ENCODE measurements around the gene NLGN1.

Gene NLGN1

DNA sequence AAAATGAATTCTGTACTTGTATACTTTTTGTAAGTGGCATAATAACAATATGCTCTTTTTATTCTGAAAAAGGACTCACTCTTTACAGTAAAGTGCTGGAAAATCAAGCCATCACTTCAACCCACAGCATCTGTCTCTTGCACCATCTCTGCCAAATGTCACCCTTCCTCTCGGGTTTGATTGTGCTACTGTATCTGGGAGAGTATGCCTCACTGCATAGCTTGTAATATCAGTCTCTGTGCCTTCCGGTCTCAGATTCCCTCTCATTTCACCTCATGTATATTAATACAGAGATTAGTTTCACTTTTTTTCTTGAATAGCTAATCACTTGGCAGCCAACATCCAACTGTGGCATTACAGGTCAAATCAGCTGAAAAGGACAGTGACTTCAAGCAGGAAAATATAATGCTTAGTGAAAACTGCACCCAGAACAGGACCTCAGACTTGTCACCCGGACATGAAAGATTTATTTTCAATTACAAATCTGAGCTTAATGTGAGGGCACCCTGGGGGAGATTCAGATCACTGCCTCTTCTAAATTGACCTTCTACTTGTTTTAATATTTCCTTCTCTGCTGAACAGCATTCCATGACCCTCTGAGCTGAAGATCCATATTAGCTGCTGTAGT is 855.8 kb downstream of the NLGN1 start:
- H3K36me3 ChIP-seq (ENCODE audit: insufficient read depth, low read length): no peaks in the 10 kb centered on the region
- H3K9me3 ChIP-seq (ENCODE audit: control insufficient read depth, insufficient read depth, low read length): no peaks in the 10 kb centered on the region; the same call in 1 of the 2 replicates
- no peaks in the 10 kb centered on the region for H3K4me1 ChIP-seq (ENCODE audit: insufficient read depth, low read length)
- no peak overlapping the region for H3K9ac ChIP-seq (ENCODE audit: low read depth, low read length)

- Histone ChIP-seq H3K4me1 (ENCODE audit: insufficient read depth, low read length) (no peaks in the 10 kb centered on the region), H3K9me3 (ENCODE audit: control insufficient read depth, insufficient read depth, low read length) (no peaks in the 10 kb centered on the region; the same call in 1 of the 2 replicates), H3K9ac (ENCODE audit: low read depth, low read length) (no peak overlapping the region), H3K36me3 (ENCODE audit: insufficient read depth, low read length) (no peaks in the 10 kb centered on the region)
Measured at GRCh38 chr3:174253940-174254339, 856.4 kb downstream of the NLGN1 start.

DNA sequence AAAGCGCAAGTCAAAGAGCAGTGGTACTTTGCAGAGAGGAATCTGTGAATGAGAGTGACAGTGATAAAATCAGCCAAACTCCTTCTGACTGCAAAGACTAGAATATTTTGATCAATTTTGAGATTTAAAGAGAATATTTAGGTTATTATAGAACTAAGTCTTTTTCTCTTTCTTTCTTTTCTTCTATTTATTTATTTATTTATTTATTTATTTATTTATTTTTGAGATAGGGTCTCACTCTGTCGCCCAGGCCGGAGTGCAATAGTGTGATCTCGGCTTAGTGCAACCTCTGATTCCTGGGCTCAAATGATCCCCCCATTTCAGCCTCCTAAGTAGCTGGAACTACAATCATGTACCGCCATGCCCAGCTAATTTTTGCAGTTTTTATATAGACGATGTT is 857.9 kb downstream of the NLGN1 start:
- H3K36me3 ChIP-seq (ENCODE audit: insufficient read depth, low read length): no peaks in the 10 kb centered on the region
- H3K4me1 ChIP-seq (ENCODE audit: insufficient read depth, low read length): no peaks in the 10 kb centered on the region
- H3K9me3 ChIP-seq (ENCODE audit: control insufficient read depth, insufficient read depth, low read length): no peaks in the 10 kb centered on the region; the same call in 1 of the 2 replicates
- H3K9ac ChIP-seq (ENCODE audit: low read depth, low read length): no peak overlapping the region

DNA sequence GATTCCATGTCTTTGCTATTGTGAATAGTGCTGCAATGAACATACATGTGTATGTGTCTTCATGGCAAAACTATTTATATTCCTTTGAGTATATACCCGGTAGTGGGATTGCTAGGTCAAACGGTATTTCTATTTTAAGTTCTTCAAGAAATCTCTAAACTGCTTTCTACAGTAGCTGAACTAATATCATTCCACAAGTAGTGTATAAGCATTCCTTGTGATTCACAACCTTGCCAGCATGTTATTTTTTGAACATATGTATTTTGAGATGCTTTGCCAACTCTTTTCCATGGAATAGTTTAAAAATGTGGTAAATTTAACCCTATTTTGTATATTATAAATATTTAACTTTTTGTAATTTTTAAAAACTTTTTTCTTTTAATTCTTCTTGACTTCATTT is 868.9 kb downstream of the NLGN1 start:
- Histone ChIP-seq H3K36me3 (ENCODE audit: insufficient read depth, low read length) (no peaks in the 10 kb centered on the region), H3K9ac (ENCODE audit: low read depth, low read length) (no peak overlapping the region), H3K9me3 (ENCODE audit: control insufficient read depth, insufficient read depth, low read length) (no peaks in the 10 kb centered on the region)

GRCh38 chr3:174268061-174268460 is 870.5 kb downstream of the NLGN1 start:
- H3K4me1 ChIP-seq (ENCODE audit: insufficient read depth, low read length): no peaks in the 10 kb centered on the region
- no peaks in the 10 kb centered on the region for H3K36me3 ChIP-seq (ENCODE audit: insufficient read depth, low read length)
- no peaks in the 10 kb centered on the region for H3K9me3 ChIP-seq (ENCODE audit: control insufficient read depth, insufficient read depth, low read length)
- no peak overlapping the region for H3K9ac ChIP-seq (ENCODE audit: low read depth, low read length)

More for the DNA sequence above, 868.9 kb downstream of the NLGN1 start:
- H3K4me1 ChIP-seq (ENCODE audit: insufficient read depth, low read length): no peaks in the 10 kb centered on the region

DNA sequence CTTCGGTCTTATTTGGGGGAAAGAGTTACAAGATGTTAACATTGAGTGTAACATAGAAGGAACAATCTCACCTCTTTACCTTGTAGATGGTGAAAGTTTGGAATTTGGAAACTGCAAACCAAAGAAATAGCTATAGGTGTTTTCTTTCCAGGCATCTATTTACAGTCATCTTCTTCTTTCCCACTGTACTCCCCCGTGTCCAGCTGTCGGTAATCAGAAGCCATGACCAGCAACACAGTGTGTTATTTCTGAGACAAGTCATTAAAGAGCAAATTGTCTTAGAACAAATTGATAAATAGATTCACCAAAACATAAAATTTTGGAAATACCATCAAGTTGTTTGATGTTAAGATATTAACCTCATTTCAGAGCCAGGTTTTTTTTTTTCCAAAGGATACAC is 871.0 kb downstream of the NLGN1 start:
- H3K36me3 ChIP-seq (ENCODE audit: insufficient read depth, low read length): no peaks in the 10 kb centered on the region
- no peaks in the 10 kb centered on the region for H3K4me1 ChIP-seq (ENCODE audit: insufficient read depth, low read length)
- H3K9ac ChIP-seq (ENCODE audit: low read depth, low read length): no peak overlapping the region
- H3K9me3 ChIP-seq (ENCODE audit: control insufficient read depth, insufficient read depth, low read length): no peaks in the 10 kb centered on the region

GRCh38 chr3:174270841-174271240 is 873.3 kb downstream of the NLGN1 start:
- no peaks in the 10 kb centered on the region for H3K4me1 ChIP-seq (ENCODE audit: insufficient read depth, low read length)
- no peaks in the 10 kb centered on the region for H3K9me3 ChIP-seq (ENCODE audit: control insufficient read depth, insufficient read depth, low read length)
- no peak overlapping the region for H3K9ac ChIP-seq (ENCODE audit: low read depth, low read length)
- H3K36me3 ChIP-seq (ENCODE audit: insufficient read depth, low read length): no peaks in the 10 kb centered on the region

DNA sequence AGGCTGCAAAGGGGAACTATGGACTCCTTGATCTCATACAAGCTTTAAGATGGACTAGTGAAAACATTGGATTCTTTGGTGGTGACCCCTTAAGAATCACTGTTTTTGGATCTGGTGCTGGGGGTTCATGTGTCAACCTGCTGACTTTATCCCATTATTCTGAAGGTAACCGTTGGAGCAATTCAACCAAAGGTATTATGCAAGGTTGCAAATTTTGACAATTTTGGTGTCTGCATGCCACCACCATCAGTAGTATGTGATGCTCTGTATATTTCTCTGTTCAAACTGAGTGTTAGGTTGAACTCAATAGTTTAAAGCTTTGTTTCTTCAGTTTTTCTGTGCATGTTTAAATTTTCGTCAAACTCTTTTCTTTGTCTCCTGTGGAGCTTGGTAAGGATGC is 877.8 kb downstream of the NLGN1 start:
- no peaks in the 10 kb centered on the region for H3K4me1 ChIP-seq (ENCODE audit: insufficient read depth, low read length)
- H3K9me3 ChIP-seq (ENCODE audit: control insufficient read depth, insufficient read depth, low read length): no peaks in the 10 kb centered on the region
- H3K36me3 ChIP-seq (ENCODE audit: insufficient read depth, low read length): no peaks in the 10 kb centered on the region
- H3K9ac ChIP-seq (ENCODE audit: low read depth, low read length): no peak overlapping the region

- no peak overlapping the region for H3K9ac ChIP-seq (ENCODE audit: low read depth, low read length)
- no peaks in the 10 kb centered on the region for H3K4me1 ChIP-seq (ENCODE audit: insufficient read depth, low read length)
- H3K9me3 ChIP-seq (ENCODE audit: control insufficient read depth, insufficient read depth, low read length): no peaks in the 10 kb centered on the region
- no peaks in the 10 kb centered on the region for H3K36me3 ChIP-seq (ENCODE audit: insufficient read depth, low read length)
Measured at GRCh38 chr3:174276826-174277225, 879.3 kb downstream of the NLGN1 start.

DNA sequence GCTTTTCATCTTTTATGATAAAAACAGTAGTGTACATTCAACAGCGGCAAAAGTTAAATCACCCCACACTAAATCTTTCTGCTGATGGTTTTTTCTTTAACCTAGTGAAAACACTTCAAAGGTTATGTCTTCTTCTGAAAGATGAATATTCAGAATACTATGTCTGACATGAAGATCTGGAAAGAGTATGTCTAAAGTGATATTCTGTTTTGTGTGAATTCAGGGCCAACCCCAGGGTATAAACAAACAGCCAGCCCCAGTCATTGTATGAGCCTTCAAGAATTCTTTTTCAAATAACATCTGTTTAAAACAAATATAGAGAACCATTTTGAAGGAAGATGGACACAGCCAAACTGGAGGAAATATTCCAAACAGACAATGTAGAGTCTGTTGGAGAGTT is 880.5 kb downstream of the NLGN1 start:
- H3K9me3 ChIP-seq (ENCODE audit: control insufficient read depth, insufficient read depth, low read length): no peaks in the 10 kb centered on the region
- H3K36me3 ChIP-seq (ENCODE audit: insufficient read depth, low read length): no peaks in the 10 kb centered on the region
- H3K4me1 ChIP-seq (ENCODE audit: insufficient read depth, low read length): no peaks in the 10 kb centered on the region
- H3K9ac ChIP-seq (ENCODE audit: low read depth, low read length): no peak overlapping the region

- Histone ChIP-seq H3K9ac (ENCODE audit: low read depth, low read length) (no peak overlapping the region), H3K4me1 (ENCODE audit: insufficient read depth, low read length) (no peaks in the 10 kb centered on the region), H3K36me3 (ENCODE audit: insufficient read depth, low read length) (no peaks in the 10 kb centered on the region), H3K9me3 (ENCODE audit: control insufficient read depth, insufficient read depth, low read length) (no peaks in the 10 kb centered on the region)
Measured at GRCh38 chr3:174280186-174280585, 882.6 kb downstream of the NLGN1 start.

DNA sequence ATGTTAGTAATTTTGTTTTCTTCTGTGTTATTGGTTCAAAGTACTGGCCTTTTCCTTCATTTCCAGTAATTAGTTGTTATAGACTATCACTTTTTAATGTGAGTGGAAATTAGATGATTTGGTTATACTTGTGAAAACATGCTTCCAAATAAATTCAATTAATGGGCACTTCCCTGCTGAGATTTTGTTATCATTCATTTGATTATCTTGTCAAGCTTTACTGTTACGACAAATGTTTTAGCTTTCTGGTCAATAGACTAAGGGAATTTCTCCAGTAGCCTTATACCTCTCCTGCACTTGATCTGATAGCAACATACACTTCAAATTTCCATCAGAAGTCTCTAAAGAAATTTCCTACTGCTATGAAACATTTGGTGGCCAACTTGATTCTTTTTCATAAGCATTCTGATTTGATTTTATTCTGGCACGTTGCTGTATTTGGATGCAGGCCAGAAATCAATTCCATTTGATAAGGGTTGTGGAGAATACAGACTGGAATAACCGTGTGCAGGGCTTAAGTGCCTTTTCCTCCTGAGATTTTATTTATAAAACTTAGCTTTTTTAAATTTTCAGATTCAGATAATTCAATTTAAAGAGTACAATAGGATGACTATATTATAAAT is 887.8 kb downstream of the NLGN1 start:
- H3K9me3 ChIP-seq (ENCODE audit: control insufficient read depth, insufficient read depth, low read length): no peaks in the 10 kb centered on the region
- no peaks in the 10 kb centered on the region for H3K4me1 ChIP-seq (ENCODE audit: insufficient read depth, low read length)
- H3K9ac ChIP-seq (ENCODE audit: low read depth, low read length): no peak overlapping the region
- H3K36me3 ChIP-seq (ENCODE audit: insufficient read depth, low read length): no peaks in the 10 kb centered on the region

DNA sequence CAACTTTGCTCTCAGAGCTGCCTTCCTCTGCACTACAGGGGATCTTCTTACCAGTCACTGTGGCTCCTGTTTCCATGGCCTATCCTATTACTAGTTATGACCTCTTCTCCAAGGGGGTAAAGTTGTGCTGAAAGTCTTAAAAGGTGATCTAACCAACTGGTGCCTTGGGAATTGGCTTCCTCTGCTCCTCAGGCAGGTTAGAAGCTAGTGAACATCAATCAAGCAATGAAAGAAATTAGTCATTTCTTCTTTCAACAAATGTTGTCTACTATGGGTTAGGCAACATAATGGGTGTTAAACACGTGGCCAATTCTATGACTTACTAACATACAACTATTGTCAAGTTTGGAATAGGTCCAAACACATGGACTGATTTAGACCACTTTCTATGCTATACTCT is 890.2 kb downstream of the NLGN1 start:
- Histone ChIP-seq H3K9ac (ENCODE audit: low read depth, low read length) (no peak overlapping the region), H3K9me3 (ENCODE audit: control insufficient read depth, insufficient read depth, low read length) (no peaks in the 10 kb centered on the region), H3K4me1 (ENCODE audit: insufficient read depth, low read length) (no peaks in the 10 kb centered on the region), H3K36me3 (ENCODE audit: insufficient read depth, low read length) (no peaks in the 10 kb centered on the region)

DNA sequence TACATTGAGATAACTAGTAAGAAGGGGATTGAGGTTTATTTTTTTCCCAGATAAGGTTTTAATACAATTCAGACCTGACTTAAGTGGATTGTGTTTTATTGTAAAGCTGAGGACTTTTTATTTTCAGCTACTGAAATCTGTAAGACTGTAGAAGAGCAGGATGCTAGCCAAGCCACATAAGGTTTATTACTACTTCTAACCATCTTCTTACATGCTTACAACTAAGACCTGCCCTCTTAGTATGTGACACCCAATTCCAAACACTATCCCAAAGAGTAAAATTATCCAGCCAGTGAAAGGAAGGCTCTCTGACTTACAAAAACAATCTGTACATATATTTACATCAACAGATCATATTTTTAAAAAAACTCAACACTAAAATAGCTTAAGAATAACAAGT is 897.1 kb downstream of the NLGN1 start:
- Histone ChIP-seq H3K4me1 (ENCODE audit: insufficient read depth, low read length) (peaks cover 7% of the 10 kb centered on the region; the same call in 1 of the 2 replicates), H3K9ac (ENCODE audit: low read depth, low read length) (no peak overlapping the region), H3K36me3 (ENCODE audit: insufficient read depth, low read length) (no peaks in the 10 kb centered on the region), H3K9me3 (ENCODE audit: control insufficient read depth, insufficient read depth, low read length) (no peaks in the 10 kb centered on the region)

- Histone ChIP-seq H3K36me3 (ENCODE audit: insufficient read depth, low read length) (no peaks in the 10 kb centered on the region), H3K4me1 (ENCODE audit: insufficient read depth, low read length) (peaks cover 7% of the 10 kb centered on the region; the same call in 1 of the 2 replicates), H3K9me3 (ENCODE audit: control insufficient read depth, insufficient read depth, low read length) (no peaks in the 10 kb centered on the region), H3K9ac (ENCODE audit: low read depth, low read length) (no peak overlapping the region)
Measured at GRCh38 chr3:174295306-174296092, 898.0 kb downstream of the NLGN1 start.
